SU-DHL-6 (cell line): Measurements from ENCODE around the gene GPR6.

Experiments
- H2AFZ ChIP-seq: fragments of 200-600 bp; sonication (generic); 2 replicates; pipeline ENCODE4 v1.6.1; 2014; ENCODE audit warnings: low read depth, mild to moderate bottlenecking, moderate library complexity, mixed read lengths, antibody characterized with exemption, low read length; ENCODE audit not compliant: severe bottlenecking
- H3F3A ChIP-seq: fragments of 200-600 bp; shearing (Covaris generic); 2 replicates; pipeline ENCODE4 v1.6.0; 2016; ENCODE audit warnings: antibody characterized with exemption, mild to moderate bottlenecking; ENCODE audit not compliant: insufficient read depth
- H3K27ac ChIP-seq: fragments of 200-600 bp; sonication (generic); 2 replicates; pipeline ENCODE4 v1.5.1; 2016; ENCODE audit warnings: low read depth, mild to moderate bottlenecking, low read length, moderate library complexity, mixed read lengths
- H3K27me3 ChIP-seq: fragments of 200-600 bp; sonication (generic), shearing (Covaris generic); 2 replicates; pipeline ENCODE4 v1.6.0; 2014; ENCODE audit warnings: mild to moderate bottlenecking, low read length
- H3K36me3 ChIP-seq: fragments of 200-600 bp; sonication (generic); 2 replicates; pipeline ENCODE4 v1.6.1; 2014; ENCODE audit warnings: mild to moderate bottlenecking, low read length, mixed read lengths
- H3K4me2 ChIP-seq: fragments of 300-600, 200-600 bp; shearing (Covaris generic), sonication (generic); 2 replicates; pipeline ENCODE4 v1.6.0; 2014; ENCODE audit warnings: low read length, low read depth, mild to moderate bottlenecking; ENCODE audit not compliant: poor library complexity, severe bottlenecking
- H3K4me3 ChIP-seq: fragments of 200-600 bp; sonication (generic); 2 replicates; pipeline ENCODE4 v1.5.1; 2014; ENCODE audit warnings: antibody characterized with exemption, low read length, mild to moderate bottlenecking, mixed read lengths; ENCODE audit not compliant: insufficient read depth, poor library complexity, severe bottlenecking
- H3K79me2 ChIP-seq: fragments of 200-600 bp; sonication (generic); 2 replicates; pipeline ENCODE4 v1.6.1; 2014; ENCODE audit warnings: mild to moderate bottlenecking, low read length, moderate library complexity; ENCODE audit not compliant: insufficient read depth
- H3K9ac ChIP-seq: fragments of 200-600 bp; sonication (generic); 2 replicates; pipeline ENCODE4 v1.7.0; 2014; ENCODE audit warnings: mild to moderate bottlenecking, low read length
- H3K9me2 ChIP-seq: fragments of 200-600 bp; sonication (generic); replicated peaks from 2 replicates; pipeline ENCODE4 v1.6.1; 2014; ENCODE audit warnings: low read length; ENCODE audit not compliant: insufficient read depth
- H3K9me3 ChIP-seq: fragments of 200-600 bp; sonication (generic); 2 replicates; pipeline ENCODE4 v1.6.1; 2014; ENCODE audit warnings: low read length, mixed read lengths; ENCODE audit not compliant: insufficient read depth
- H4K20me1 ChIP-seq: fragments of 200-600 bp; sonication (generic); 2 replicates; pipeline ENCODE4 v1.6.1; 2014; ENCODE audit warnings: low read depth, mild to moderate bottlenecking, antibody characterized with exemption, low read length, moderate library complexity, mixed read lengths
- CTCF ChIP-seq: fragments of 200-600 bp; sonication (generic); IDR thresholded peaks from one replicate; pipeline ENCODE4 v1.5.1; 2017; ENCODE audit warnings: antibody characterized with exemption, mild to moderate bottlenecking, low read length, moderate library complexity; ENCODE audit not compliant: insufficient read depth, poor library complexity, severe bottlenecking
- EZH2phosphoT487 ChIP-seq: fragments of 200-600 bp; sonication (generic), shearing (Covaris generic); conservative IDR thresholded peaks from 2 replicates; pipeline ENCODE4 v1.6.1; 2018; ENCODE audit warnings: mild to moderate bottlenecking, antibody characterized with exemption, low read length, moderate library complexity, mixed read lengths

Gene GPR6

DNA sequence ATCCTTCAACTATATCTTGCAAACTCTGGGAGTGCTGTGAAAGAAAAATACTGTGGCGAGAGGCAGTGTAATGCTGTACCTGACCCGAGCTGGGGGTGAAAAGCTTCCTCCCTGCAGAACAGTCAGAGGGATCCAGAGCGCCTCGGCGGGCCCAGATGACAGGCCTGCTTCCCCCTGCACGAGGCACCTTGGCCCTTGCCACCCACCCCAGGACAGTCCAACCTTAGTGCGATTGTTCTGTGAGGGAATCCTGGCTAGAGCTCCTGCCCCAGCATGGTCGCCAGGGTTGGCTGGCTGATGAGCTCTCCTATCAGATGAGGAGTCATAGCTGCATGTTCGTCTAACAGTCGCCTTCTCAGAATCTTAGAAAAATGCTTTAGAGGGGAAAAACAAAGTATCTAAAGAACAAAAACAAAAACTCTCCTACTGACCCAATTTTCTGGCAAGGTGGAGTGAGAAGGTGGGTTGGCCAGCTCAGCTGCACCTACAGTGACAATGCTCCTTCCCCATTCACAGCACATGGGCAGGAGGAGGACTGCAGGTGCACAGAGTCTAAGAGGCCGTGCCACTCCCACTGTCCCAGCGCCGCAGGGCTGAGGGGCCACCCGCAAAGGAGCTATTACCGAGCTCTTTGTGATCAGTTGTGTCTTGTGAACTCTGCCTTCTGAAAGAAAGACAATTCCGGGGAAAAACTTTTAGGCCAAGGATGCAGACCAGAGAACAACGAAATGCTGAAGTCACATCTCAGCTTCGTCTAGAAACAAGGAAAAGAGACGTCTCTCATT is 28.6 kb upstream of the GPR6 start:
- Histone ChIP-seq H3K4me3 (no peak overlapping the region), H3K9ac (no peak overlapping the region), H3K27me3 (no peaks in the 10 kb centered on the region), H3K4me2 (no peak overlapping the region), H3K36me3 (no peaks in the 10 kb centered on the region), H3K9me3 (no peaks in the 10 kb centered on the region), H3F3A (no peaks in the 10 kb centered on the region), H3K27ac (no peak overlapping the region), H3K79me2 (no peaks in the 10 kb centered on the region), H2AFZ (no peak overlapping the region), H3K9me2 (no peaks in the 10 kb centered on the region), H4K20me1 (no peaks in the 10 kb centered on the region)
- TF ChIP-seq EZH2phosphoT487 (no peak), CTCF (no peak)

- no peaks in the 10 kb centered on the region for H3F3A ChIP-seq
- no peak overlapping the region for H3K4me2 ChIP-seq
- no peaks in the 10 kb centered on the region for H3K9me2 ChIP-seq
- H3K36me3 ChIP-seq, result no peaks in the 10 kb centered on the region
- H3K27ac ChIP-seq, result no peak overlapping the region
- no peaks in the 10 kb centered on the region for H3K79me2 ChIP-seq
- no peak overlapping the region for H3K4me3 ChIP-seq
- no peaks in the 10 kb centered on the region for H3K27me3 ChIP-seq
- H3K9me3 ChIP-seq, result no peaks in the 10 kb centered on the region
- H4K20me1 ChIP-seq, result no peaks in the 10 kb centered on the region
- H3K9ac ChIP-seq, result no peak overlapping the region
- no peak overlapping the region for H2AFZ ChIP-seq
- TF ChIP-seq EZH2phosphoT487 (no peak), CTCF (no peak)
These were observed 22.6 kb upstream of the GPR6 start for GRCh38 chr6:109955491-109955890.

DNA sequence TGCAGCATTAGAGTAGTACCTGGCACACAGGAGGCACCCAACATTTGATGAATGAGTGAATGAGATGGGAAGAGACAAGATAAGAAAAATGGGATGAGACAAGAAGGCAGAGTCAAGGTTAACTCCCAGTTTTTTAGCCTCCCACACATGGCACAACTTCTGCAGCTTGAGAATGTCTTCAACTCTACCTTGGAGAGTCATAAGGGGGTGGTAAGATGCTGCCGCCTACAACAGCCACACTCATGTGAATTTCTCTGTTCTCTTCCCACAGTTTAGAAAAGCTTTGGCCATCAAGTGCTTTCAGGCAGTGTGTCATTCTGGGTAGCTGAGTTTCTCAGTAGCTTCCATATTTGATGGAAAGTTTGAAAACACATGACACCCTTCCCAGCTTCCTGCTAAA is 19.5 kb upstream of the GPR6 start:
- no peak overlapping the region for H3K4me3 ChIP-seq
- no peaks in the 10 kb centered on the region for H3K9me2 ChIP-seq
- H3K9me3 ChIP-seq, result 0 out of 2 replicates have a peak, but pooled peaks cover 2% of the 10 kb centered on the region
- no peak overlapping the region for H3K27ac ChIP-seq
- no peak overlapping the region for H2AFZ ChIP-seq
- H4K20me1 ChIP-seq, result no peaks in the 10 kb centered on the region
- no peak overlapping the region for H3K9ac ChIP-seq
- H3F3A ChIP-seq, result no peaks in the 10 kb centered on the region
- no peaks in the 10 kb centered on the region for H3K36me3 ChIP-seq
- H3K79me2 ChIP-seq, result no peaks in the 10 kb centered on the region
- no peaks in the 10 kb centered on the region for H3K27me3 ChIP-seq
- TF ChIP-seq CTCF (no peak), EZH2phosphoT487 (no peak)
- H3K4me2 ChIP-seq, result no peak overlapping the region
